Endothelial cell of umbilical vein (primary cell): ENCODE measurements around the gene TAGLN. TPM values are rescaled to one million over a fixed set of nuclear protein-coding genes. Genes with fewer than 3 reads are reported as not detected.

ENCODE experiments used
- BruUV-seq: library from RNA; stranded (reverse); fragments of 400-500 nt; replicated peaks from 2 replicates; lab custom pipeline; 2021; lab: Mats Ljungman, UMichigan
- CTCF ChIA-PET: fragments of 300-600, 350-600 bp; sonication (Branson Sonifier 250); formaldehyde crosslinking; loops from one replicate; lab custom pipeline; 2021; ENCODE audit warnings: antibody characterized with exemption, inconsistent platforms; lab: Charles Lee
- POLR2A ChIA-PET: fragments of 300-600, 350-600 bp; sonication (Branson Sonifier 250); formaldehyde crosslinking; loops from one replicate; lab custom pipeline; 2021; ENCODE audit warnings: antibody characterized with exemption, inconsistent platforms; lab: Charles Lee
- DNase-seq: peaks from one replicate; pipeline ENCODE4 v3.0.0-alpha.2; 2011; ENCODE audit warnings: low read depth, low spot score
- FAIRE-seq: peaks from 2 replicates; lab custom pipeline; 2011; peaks lifted over from hg19 to GRCh38; lab: Jason Lieb, UNC
- H2AFZ ChIP-seq: 2 replicates; pipeline ENCODE4 v1.6.0; 2012; ENCODE audit warnings: low read depth, low read length, control low read depth, inconsistent platforms
- H3K27ac ChIP-seq: 2 replicates; pipeline ENCODE4 v1.5.1; 2011; ENCODE audit warnings: low read depth, mild to moderate bottlenecking, control low read depth, low read length, moderate library complexity; ENCODE audit not compliant: insufficient read depth
- H3K27me3 ChIP-seq, 2 experiments: 2 replicates each; pipeline versions ENCODE4 v1.6.0 to v1.6.1; 2011; ENCODE audit warnings: low read length in 2 of 2, mixed read lengths in 1 of 2; ENCODE audit not compliant: control insufficient read depth in 2 of 2, insufficient read depth in 2 of 2
- H3K36me3 ChIP-seq, 2 experiments: 2 replicates in 1 of 2; 3 replicates in 1 of 2; pipeline ENCODE4 v1.5.1; 2011; ENCODE audit warnings: low read length in 2 of 2, mild to moderate bottlenecking in 1 of 2, moderate library complexity in 1 of 2; ENCODE audit not compliant: control insufficient read depth in 2 of 2, insufficient read depth in 2 of 2; ENCODE audit errors: extremely low read depth in 1 of 2
- H3K4me1 ChIP-seq: 3 replicates; pipeline ENCODE4 v1.5.1; 2011; ENCODE audit warnings: mild to moderate bottlenecking, low read length; ENCODE audit not compliant: control insufficient read depth, insufficient read depth; ENCODE audit errors: extremely low read depth
- H3K4me2 ChIP-seq: 2 replicates; pipeline ENCODE4 v1.6.1; 2011; ENCODE audit warnings: low read length, control low read depth, mixed read lengths; ENCODE audit not compliant: insufficient read depth
- H3K4me3 ChIP-seq, 3 experiments: fragments of 200-600 bp in 1 of 3; sonication (generic), shearing (Covaris generic) in 1 of 3; replicated peaks in 1 of 3; 2 replicates each; pipeline ENCODE4 v1.5.1; 2011 to 2016; ENCODE audit warnings: control low read depth in 3 of 3, low read length in 3 of 3, mild to moderate bottlenecking in 2 of 3, inconsistent platforms in 1 of 3, low read depth in 1 of 3, moderate library complexity in 1 of 3; ENCODE audit not compliant: insufficient read depth in 1 of 3
- H3K79me2 ChIP-seq: 2 replicates; pipeline ENCODE4 v1.6.0; 2012; ENCODE audit warnings: low read length, inconsistent platforms; ENCODE audit not compliant: control insufficient read depth, insufficient read depth
- H3K9ac ChIP-seq: replicated peaks from 2 replicates; pipeline ENCODE3; 2011; ENCODE audit warnings: low read length, control low read depth; ENCODE audit not compliant: insufficient read depth; ENCODE audit errors: extremely low read depth
- H3K9me1 ChIP-seq: replicated peaks from 3 replicates; pipeline ENCODE4 v1.6.0; 2011; ENCODE audit warnings: mild to moderate bottlenecking, low read length; ENCODE audit not compliant: control insufficient read depth, insufficient read depth; ENCODE audit errors: extremely low read depth
- H3K9me3 ChIP-seq: replicated peaks from 2 replicates; pipeline ENCODE4 v1.5.1; 2012; ENCODE audit warnings: low read length, inconsistent platforms; ENCODE audit not compliant: control insufficient read depth, insufficient read depth
- H4K20me1 ChIP-seq: replicated peaks from 2 replicates; pipeline ENCODE3; 2011; ENCODE audit warnings: mild to moderate bottlenecking, low read length; ENCODE audit not compliant: control insufficient read depth, insufficient read depth; ENCODE audit errors: extremely low read depth
- CTCF ChIP-seq, 2 donors: IDR thresholded peaks; 1 replicate in 1 of 2; 2 replicates in 1 of 2; pipeline ENCODE4 v1.5.1; 2011; ENCODE audit warnings: low read length in 2 of 2, mild to moderate bottlenecking in 2 of 2, moderate library complexity in 2 of 2, control low read depth in 1 of 2, inconsistent platforms in 1 of 2, low read depth in 1 of 2; ENCODE audit not compliant: insufficient read depth in 1 of 2; ENCODE audit errors: extremely low read depth in 1 of 2
- EZH2 ChIP-seq: IDR thresholded peaks from 2 replicates; pipeline ENCODE4 v1.6.1; 2012; ENCODE audit warnings: borderline replicate concordance, low read depth, mild to moderate bottlenecking, moderate library complexity, low read length, inconsistent platforms; ENCODE audit not compliant: severe bottlenecking
- FOS ChIP-seq: IDR thresholded peaks from 2 replicates; pipeline ENCODE4 v1.6.1; 2011; ENCODE audit warnings: mild to moderate bottlenecking, low read length, moderate library complexity, borderline replicate concordance; ENCODE audit not compliant: insufficient read depth
- GATA2 ChIP-seq: IDR thresholded peaks from 2 replicates; pipeline ENCODE4 v1.7.0; 2011; ENCODE audit warnings: low read depth, mild to moderate bottlenecking, moderate library complexity, mixed read lengths, low read length; ENCODE audit not compliant: insufficient read length, insufficient read depth
- JUN ChIP-seq: IDR thresholded peaks from 2 replicates; pipeline ENCODE4 v1.6.1; 2011; ENCODE audit warnings: borderline replicate concordance, low read depth; ENCODE audit not compliant: insufficient read length, insufficient read depth
- MAX ChIP-seq: IDR thresholded peaks from 2 replicates; pipeline ENCODE4 v1.6.1; 2011; ENCODE audit not compliant: insufficient read depth, insufficient read length
- MYC ChIP-seq: IDR thresholded peaks from one replicate; pipeline ENCODE4 v1.6.1; 2011; ENCODE audit warnings: mild to moderate bottlenecking, low read depth, low read length
- POLR2A ChIP-seq: IDR thresholded peaks from 2 replicates; pipeline ENCODE4 v1.6.1; 2012; ENCODE audit warnings: low read depth, mild to moderate bottlenecking, control low read depth, low read length
- POLR2AphosphoS5 ChIP-seq: IDR thresholded peaks from 2 replicates; pipeline ENCODE4 v1.6.1; 2012; ENCODE audit warnings: low read depth, mild to moderate bottlenecking, control low read depth, low read length, moderate library complexity; ENCODE audit not compliant: insufficient read depth
- dilution Hi-C: fragments of 300-500 bp; cut with MboI; formaldehyde crosslinking; loops from one replicate; pipeline ENCODE4 v1.15.0; 2019; ENCODE audit warnings: low sequenced_read_pairs; ENCODE audit not compliant: extremely low pct_ligation_motif_present
- intact Hi-C: fragments of 100-400 bp; cut with micrococcal nuclease; formaldehyde crosslinking; loops from one replicate; pipeline ENCODE4 v1.10.0; 2022
- polyA plus RNA-seq, 4 experiments: library from polyadenylated mRNA; depleted of rRNA in 3 of 4; stranded (reverse) in 3 of 4; unstranded in 1 of 4; fragments of >200 nt; gene quantifications; 2 replicates each; pipeline versions ENCODE4 v1.2.1 to v1.2.3, GENCODE V29; 2011 to 2012; ENCODE audit warnings: missing spikeins in 1 of 4
- total RNA-seq: library from RNA; stranded (reverse); gene quantifications from 2 replicates; pipeline ENCODE4 v1.2.3, GENCODE V29; 2021

Gene TAGLN
- total and polyA plus RNA-seq, 2 donors (not counting 3 experiments of a cell fraction or from before 2014, with no cell fraction given), result 20.8 to 113 TPM

GRCh38 chr11:117178210-117179034, 20.7 kb upstream of the TAGLN start, which contains the start of gene SIDT2:
TSS of gene SIDT2 (plus strand) at chr11:117178743. CDS start at chr11:117179264, 521 bp downstream.
- dilution Hi-C loops, result no loop called here
- H3K9me3 ChIP-seq, result no peaks in the 10 kb centered on the region

More at GRCh38 chr11:117178210-117179034, 20.7 kb upstream of the TAGLN start, which contains the start of gene SIDT2:
- no peaks in the 10 kb centered on the region for H3K79me2 ChIP-seq
- peak within 1 kb of the TSS; percentile 67 for H3K9ac ChIP-seq
- H3K4me3 ChIP-seq, result peak within 1 kb of the TSS; percentile 32 to 70 (median 60)
- TF ChIP-seq JUN, result no peak
- peak; percentile 78 for TF ChIP-seq POLR2A
- no peak for TF ChIP-seq MYC
- TF ChIP-seq CTCF (IDR thresholded peaks at IDR 0.05; ENCODE audit: extremely low read depth in 1 of 2, insufficient read depth in 1 of 2, low read depth in 1 of 2, low read length in 2 of 2), result no peak
- TF ChIP-seq POLR2AphosphoS5, result peak; percentile 79
- no peak for TF ChIP-seq GATA2
- TF ChIP-seq EZH2, result no peak
- TF ChIP-seq FOS, result no peak
- no peak for TF ChIP-seq MAX
- intact Hi-C loops, result loop anchor here (1.0 to 5.0 kb wide), 3 partner anchors 20 to 139 kb away; partner anchors contain the start of genes BACE1 and TAGLN
- ChIA-PET CTCF (interaction anchor here (0.5 to 5.8 kb wide), 10 partner anchors 9 to 387 kb away, joined by 3 to 90 read pairs (median 4); partner anchors contain the start of genes APOA5, PAFAH1B2, PCSK7 and RNF214), POLR2A (interaction anchor here (1.0 to 1.5 kb wide), 3 partner anchors 11 to 53 kb away, joined by 3 to 4 read pairs (median 4); partner anchors contain the start of gene PCSK7)
- FAIRE-seq, result peak; percentile 98
- peaks cover 19% of the 10 kb centered on the region for H3K4me1 ChIP-seq
- peak within 1 kb of the TSS; percentile 80 for H3K4me2 ChIP-seq
- H3K27ac ChIP-seq, result peak within 1 kb of the TSS; percentile 45
- BruUV-seq, result no TSS peak
- peak; percentile 98 for DNase-seq
- H3K36me3 ChIP-seq, result peaks cover 0 to 5% of the 10 kb centered on the region in 2 experiments
- H3K27me3 ChIP-seq, result no peaks in the 10 kb centered on the region
- H2AFZ ChIP-seq, result peak within 1 kb of the TSS; percentile 69
- H4K20me1 ChIP-seq, result no peaks in the 10 kb centered on the region
- H3K9me1 ChIP-seq, result no peaks in the 10 kb centered on the region
